ENCODE results near the gene KCNK10. TPM values are rescaled to one million over a fixed set of nuclear protein-coding genes. Genes with fewer than 3 reads are reported as not detected.

Gene KCNK10
- total and polyA plus RNA-seq, 2 of the 8 experiments (the other 6 are each of a cell fraction or from before 2014, with no cell fraction given): 0.45 to 0.63 TPM

DNA sequence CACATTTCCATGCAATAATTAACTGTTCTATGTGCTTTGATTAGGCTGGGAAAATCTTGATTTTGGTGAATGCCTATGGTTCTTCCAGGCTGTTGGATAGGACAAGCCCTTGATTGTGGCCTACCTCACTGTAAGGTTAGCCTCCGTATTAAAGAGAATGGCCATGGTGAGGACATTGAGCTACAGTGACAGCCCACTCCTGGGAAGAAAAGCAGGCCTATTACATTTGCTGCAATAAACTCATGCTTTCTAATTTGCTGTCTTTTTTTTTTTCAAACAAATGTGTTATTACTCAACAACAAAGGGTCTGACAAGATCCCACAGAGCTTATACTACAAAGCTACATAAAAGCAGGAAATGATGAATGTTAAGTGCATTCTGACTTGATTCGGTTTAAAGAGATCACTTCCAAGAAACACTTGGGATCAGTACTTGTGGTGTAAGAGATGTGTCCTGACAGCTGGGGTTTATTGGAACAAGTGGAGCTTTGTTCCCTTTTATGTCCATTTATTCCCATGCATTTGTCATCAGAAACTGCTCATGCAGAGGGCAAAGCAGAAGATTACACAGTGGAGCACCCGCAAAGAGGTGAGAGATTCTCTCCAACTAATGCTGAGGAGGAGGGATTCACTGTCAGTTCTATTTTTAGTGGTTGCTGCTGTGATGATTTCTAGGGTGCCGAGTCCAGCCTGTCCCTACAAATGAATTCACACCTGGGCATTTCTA is 29.1 kb upstream of the KCNK10 start:
- Histone ChIP-seq H3K23ac (ENCODE audit: insufficient read length) (no peak overlapping the region), H3K4me2 (ENCODE audit: insufficient read depth in 1 of 2, low read depth in 2 of 2, low read length in 2 of 2) (no peak overlapping the region), H4K8ac (ENCODE audit: extremely low read depth, insufficient read depth, low read length) (no peak overlapping the region), H3K9ac (replicated peaks in 1 of 4; ENCODE audit: extremely low read depth in 1 of 4, low read depth in 3 of 4, low read length in 3 of 4) (no peak overlapping the region), H3K4me3 (ENCODE audit: extremely low read depth in 1 of 4, insufficient read depth in 2 of 4, low read depth in 3 of 4, low read length in 4 of 4) (no peak overlapping the region), H3K18ac (ENCODE audit: extremely low read depth, low read length) (no peak overlapping the region), H2BK20ac (ENCODE audit: low read length) (no peak overlapping the region), H3K23me2 (ENCODE audit: low read depth, low read length) (no peaks in the 10 kb centered on the region), H2AK5ac (ENCODE audit: low read depth, low read length) (no peak overlapping the region), H3K14ac (ENCODE audit: insufficient read length) (no peak overlapping the region), H3K36me3 (ENCODE audit: control insufficient read depth in 2 of 4, insufficient read depth in 4 of 4, low read length in 3 of 4) (no peaks in the 10 kb centered on the region), H4K91ac (replicated peaks; ENCODE audit: insufficient read length, low read length) (no peak overlapping the region), H2BK15ac (ENCODE audit: low read length) (no peak overlapping the region), H3K27ac (ENCODE audit: low read depth, low read length) (no peak overlapping the region), H2BK12ac (ENCODE audit: low read depth, low read length) (no peak overlapping the region), H2AFZ (ENCODE audit: low read length) (no peak overlapping the region), H2BK5ac (ENCODE audit: low read depth, low read length) (no peak overlapping the region), H3K27me3 (replicated peaks in 1 of 4; ENCODE audit: control insufficient read depth in 3 of 4, extremely low read depth in 1 of 4, insufficient read depth in 3 of 4, low read length in 3 of 4) (no peaks in the 10 kb centered on the region), H3K4me1 (replicated peaks in 1 of 4; ENCODE audit: control insufficient read depth in 3 of 4, insufficient read depth in 4 of 4, low read length in 3 of 4) (no peaks in the 10 kb centered on the region; a peak in 1 of 7 replicates), H2BK120ac (replicated peaks; ENCODE audit: low read depth, low read length) (no peak overlapping the region), H4K20me1 (replicated peaks in 1 of 2; ENCODE audit: control insufficient read depth in 1 of 2, insufficient read depth in 2 of 2, low read length in 2 of 2) (no peaks in the 10 kb centered on the region), H4K5ac (ENCODE audit: insufficient read length, low read depth, low read length) (no peak overlapping the region), H3K56ac (replicated peaks; ENCODE audit: insufficient read length, low read depth, low read length) (no peak overlapping the region), H3K4ac (replicated peaks; ENCODE audit: insufficient read length, low read depth, low read length) (no peak overlapping the region), H3K9me3 (ENCODE audit: insufficient read depth in 2 of 2, low read depth in 1 of 2, low read length in 1 of 2) (no peaks in the 10 kb centered on the region), H3K79me2 (ENCODE audit: control insufficient read depth in 1 of 2, insufficient read depth in 2 of 2, low read length in 2 of 2) (no peaks in the 10 kb centered on the region), H3K79me1 (ENCODE audit: low read depth, low read length) (no peaks in the 10 kb centered on the region)
- DNase-seq (ENCODE audit: low read depth in 1 of 2, low spot score in 2 of 2) (no peak), FAIRE-seq (no peak)
- ChIA-PET POLR2A (ENCODE audit: partially characterized antibody) (no interaction called here), CTCF (ENCODE audit: partially characterized antibody) (interaction anchor here (0.6 to 2.1 kb wide), 3 partner anchors 28 to 407 kb away, joined by 3 to 8 read pairs (median 3); no protein-coding TSS in a partner anchor)
- 75% methylated on average over 4 of the region's 4 CpGs; no CpG with 5 or more reads in 1 of the 2 experiments for WGBS, 2 experiments (ENCODE audit: extremely low coverage in 1 of 2, insufficient coverage in 1 of 2, insufficient read length in 1 of 2, insufficient replicate concordance in 2 of 2, low coverage in 1 of 2, low lambda C conversion rate in 2 of 2, missing lambda C conversion rate in 1 of 2)
- no peak for TF ChIP-seq GABPA (IDR thresholded peaks at IDR 0.05; ENCODE audit: borderline replicate concordance, insufficient read depth, low read length)
- TF ChIP-seq BRCA1 (IDR thresholded peaks at IDR 0.05; ENCODE audit: low read depth, low read length): no peak
- TF ChIP-seq NANOG (IDR thresholded peaks at IDR 0.05; ENCODE audit: insufficient read depth, low read depth, low read length, poor library complexity, severe bottlenecking): no peak
- no peak for TF ChIP-seq CHD2 (IDR thresholded peaks at IDR 0.05; ENCODE audit: low read length)
- TF ChIP-seq JUN (IDR thresholded peaks at IDR 0.05; ENCODE audit: low read depth, low read length): no peak
- no peak for TF ChIP-seq KDM1A (IDR thresholded peaks at IDR 0.05; ENCODE audit: borderline replicate concordance, low read length)
- no peak for TF ChIP-seq CBX5 (IDR thresholded peaks at IDR 0.05; ENCODE audit: low read depth, low read length)
- TF ChIP-seq KDM5A (IDR thresholded peaks at IDR 0.05; ENCODE audit: low read length): no peak
- TF ChIP-seq HDAC6 (IDR thresholded peaks at IDR 0.05; ENCODE audit: low read depth, low read length): no peak
- no peak for TF ChIP-seq JUND (IDR thresholded peaks at IDR 0.05; ENCODE audit: low read length)
- TF ChIP-seq POLR2A (IDR thresholded peaks at IDR 0.05; ENCODE audit: control extremely low read depth in 1 of 2, low read depth in 2 of 2, low read length in 2 of 2): no peak
- no peak for TF ChIP-seq NRF1 (IDR thresholded peaks at IDR 0.05; ENCODE audit: low read depth, low read length)
- TF ChIP-seq SUZ12 (IDR thresholded peaks at IDR 0.05; ENCODE audit: low read length): no peak
- TF ChIP-seq SIX5 (IDR thresholded peaks at IDR 0.05; ENCODE audit: low read depth, low read length): no peak

Measured in H1 (cell line).